Medulla oblongata (tissue), 1 donor: ENCODE measurements around the gene ADAMTSL1.

Source experiments
- DNase-seq: peaks from one replicate; pipeline ENCODE4 v3.0.0-alpha.2; 2015; ENCODE audit errors: extremely low spot score

Gene ADAMTSL1

GRCh38 chr9:18501949-18502348, 28.0 kb downstream of the ADAMTSL1 start:
- no peak for DNase-seq

GRCh38 chr9:18502546-18502945, 28.6 kb downstream of the ADAMTSL1 start:
- DNase-seq, result no peak

DNA sequence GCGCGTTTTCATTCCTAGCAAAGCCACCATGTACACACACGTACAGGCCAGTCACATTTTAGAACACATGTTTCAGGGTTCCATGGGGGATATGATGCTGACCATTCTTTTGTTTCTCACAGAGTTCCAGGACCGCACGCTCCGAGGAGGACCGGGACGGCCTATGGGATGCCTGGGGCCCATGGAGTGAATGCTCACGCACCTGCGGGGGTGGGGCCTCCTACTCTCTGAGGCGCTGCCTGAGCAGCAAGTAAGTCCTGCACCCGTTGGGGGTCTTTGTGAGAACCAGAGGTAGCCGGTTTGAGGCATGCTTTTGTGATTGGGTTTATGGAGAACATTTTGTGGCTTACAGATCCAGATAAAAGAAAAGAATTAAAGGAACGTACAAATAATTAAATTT, 30.8 kb downstream of the ADAMTSL1 start:
- no peak for DNase-seq

GRCh38 chr9:18507151-18507550, 33.2 kb downstream of the ADAMTSL1 start:
- no peak for DNase-seq

GRCh38 chr9:18516514-18516913, 42.6 kb downstream of the ADAMTSL1 start:
- DNase-seq, result no peak

GRCh38 chr9:18516965-18517364, 43.0 kb downstream of the ADAMTSL1 start:
- DNase-seq, result no peak

- no peak for DNase-seq
Observed at GRCh38 chr9:18520416-18521047, 46.6 kb downstream of the ADAMTSL1 start.

GRCh38 chr9:18526685-18527084, 52.7 kb downstream of the ADAMTSL1 start:
- DNase-seq, result no peak

- DNase-seq, result no peak
Observed at GRCh38 chr9:18531136-18532065, 57.4 kb downstream of the ADAMTSL1 start.

GRCh38 chr9:18534611-18535010, 60.7 kb downstream of the ADAMTSL1 start:
- no peak for DNase-seq

- no peak for DNase-seq
Observed at GRCh38 chr9:18536554-18536953, 62.6 kb downstream of the ADAMTSL1 start.

DNA sequence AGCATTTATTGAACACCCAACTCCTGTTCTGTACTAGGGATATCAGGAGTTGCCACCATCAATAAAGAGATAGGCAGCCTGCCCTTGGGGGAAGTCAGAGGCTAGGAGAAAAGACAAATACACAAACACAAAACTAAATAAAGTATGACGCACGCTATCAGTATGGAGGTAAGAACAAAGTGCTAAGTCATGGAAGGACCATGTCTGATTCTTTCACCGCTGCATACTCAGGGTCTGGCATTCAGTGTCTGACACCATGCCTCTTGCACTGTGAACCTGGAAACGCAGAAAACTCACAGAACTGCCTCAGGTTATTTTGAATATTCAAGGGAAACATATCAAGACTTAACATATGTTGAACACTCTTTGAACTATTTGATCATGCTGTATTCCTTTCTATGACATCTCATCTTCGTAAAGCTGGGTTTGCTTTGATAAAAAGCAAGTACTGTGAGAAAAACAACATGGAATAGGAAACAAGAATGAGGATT, 65.3 kb downstream of the ADAMTSL1 start:
- no peak for DNase-seq

DNA sequence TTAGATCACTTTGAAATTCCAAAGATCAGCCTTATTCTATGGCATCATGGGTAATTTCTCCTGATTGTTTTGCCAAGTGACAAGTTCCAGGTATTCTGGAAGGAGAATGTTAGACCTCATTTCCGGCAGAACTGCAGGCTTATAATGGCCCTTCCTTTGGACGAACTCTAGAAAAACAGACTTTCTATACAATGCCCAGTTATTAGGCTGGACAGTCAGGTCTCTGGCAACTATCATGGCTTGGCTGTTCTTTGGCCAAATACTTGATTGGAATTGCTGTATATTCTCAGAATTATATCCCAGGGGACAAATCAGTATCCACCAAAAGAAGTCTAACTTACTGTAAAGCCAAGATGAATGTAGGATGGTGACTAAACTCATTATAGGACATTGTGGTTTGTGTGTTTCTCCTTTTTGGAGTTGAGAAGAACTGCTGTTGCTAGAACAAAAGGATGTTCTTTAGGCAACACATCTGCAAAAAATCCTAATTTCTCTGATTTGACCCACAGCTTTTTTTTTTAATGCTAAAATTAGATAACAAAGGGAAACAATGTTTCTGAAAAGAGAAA, 69.0 kb downstream of the ADAMTSL1 start:
- no peak for DNase-seq

GRCh38 chr9:18543406-18544192, 69.6 kb downstream of the ADAMTSL1 start:
- no peak for DNase-seq

DNA sequence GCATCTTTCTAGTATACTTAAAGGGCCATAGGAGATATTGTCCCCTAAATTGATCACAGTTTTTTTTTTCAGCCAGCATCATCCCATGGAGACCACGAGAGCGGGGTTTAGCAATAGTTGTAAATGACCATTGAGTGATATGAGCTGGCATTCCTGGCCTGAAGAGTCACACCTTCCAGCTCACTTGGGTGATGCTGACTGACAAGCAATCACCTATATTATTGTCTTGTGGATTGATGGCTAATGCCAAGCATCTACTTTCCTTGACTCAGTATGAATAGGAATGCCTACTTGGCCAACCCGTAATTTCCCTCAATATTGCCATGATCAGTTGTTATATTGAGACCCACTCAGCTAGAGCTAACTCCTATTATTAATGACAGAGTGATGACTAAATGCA, 70.5 kb downstream of the ADAMTSL1 start:
- no peak for DNase-seq

GRCh38 chr9:18545636-18546360, 71.8 kb downstream of the ADAMTSL1 start:
- DNase-seq, result no peak

- DNase-seq, result no peak
Observed at GRCh38 chr9:18548456-18548855, 74.5 kb downstream of the ADAMTSL1 start.

DNA sequence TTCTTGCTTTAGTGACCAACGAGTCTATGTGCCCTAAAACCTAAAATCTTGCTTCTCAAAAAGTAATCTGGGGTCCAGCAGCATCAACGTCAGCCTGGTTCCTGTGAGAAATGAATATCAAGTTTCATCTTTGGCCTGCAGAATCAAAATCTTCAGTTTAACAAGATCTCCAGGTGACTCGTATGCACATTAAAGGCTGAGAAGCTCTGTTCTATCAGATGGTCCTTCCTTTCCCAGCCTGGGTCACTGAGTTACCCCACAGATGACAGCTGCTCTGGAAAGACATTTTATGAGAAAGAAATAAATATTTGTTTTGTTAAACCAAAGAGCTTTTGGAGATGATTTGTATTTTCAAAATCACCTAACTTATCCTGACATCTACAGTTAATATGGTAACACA, 75.8 kb downstream of the ADAMTSL1 start:
- DNase-seq, result no peak

DNA sequence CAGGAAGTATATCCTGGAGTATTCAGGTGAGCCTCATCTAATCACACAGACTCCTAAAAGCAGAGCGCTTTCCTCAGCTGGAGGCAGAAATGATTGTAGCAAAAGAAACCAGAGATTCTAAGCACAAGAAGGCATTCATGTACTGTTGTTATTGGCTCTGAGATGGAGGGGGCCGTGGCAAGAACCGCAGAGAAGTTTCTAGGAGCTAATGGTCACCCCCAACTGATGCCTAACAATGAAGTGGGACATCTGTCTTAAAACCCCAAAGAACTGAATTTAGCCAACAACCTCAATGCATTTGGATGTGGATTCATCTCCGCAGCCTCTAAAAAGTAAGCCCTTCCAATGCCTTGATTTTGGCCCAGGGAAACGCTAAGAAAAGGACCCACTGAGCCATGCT, 76.3 kb downstream of the ADAMTSL1 start:
- DNase-seq, result no peak

DNA sequence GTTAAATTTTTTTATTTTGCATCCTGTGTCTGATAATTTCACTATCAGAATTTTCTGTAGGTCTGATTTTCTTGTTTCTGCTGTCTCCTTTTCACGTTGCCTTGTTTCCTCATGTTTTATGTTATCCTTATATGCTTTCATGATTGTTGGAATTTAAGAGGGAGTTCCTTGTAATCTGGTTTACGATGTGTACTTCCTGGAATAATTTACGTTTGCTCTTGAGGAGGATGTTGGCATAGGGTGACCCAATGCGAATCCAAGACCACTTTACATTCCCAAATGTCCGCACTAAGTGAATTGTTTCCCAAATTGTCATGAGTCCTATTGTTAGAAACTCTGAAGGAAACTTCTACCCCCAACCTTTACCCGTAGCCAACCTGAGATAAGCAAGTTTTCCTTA, 80.3 kb downstream of the ADAMTSL1 start:
- no peak for DNase-seq
